H7 (cell line): Measurements from ENCODE around the gene DCXR. TPM values are rescaled to one million over a fixed set of nuclear protein-coding genes. Genes with fewer than 3 reads are reported as not detected.

Experiments used
- DNase-seq: peaks from one replicate; pipeline ENCODE4 v3.0.0; 2012
- H3K27me3 ChIP-seq: 2 replicates; pipeline ENCODE4 v1.6.0; 2011; ENCODE audit warnings: mild to moderate bottlenecking, low read length; ENCODE audit not compliant: control insufficient read depth, insufficient read depth
- H3K36me3 ChIP-seq: replicated peaks from 2 replicates; pipeline ENCODE4 v1.5.1; 2011; ENCODE audit warnings: low read length; ENCODE audit not compliant: control insufficient read depth, insufficient read depth
- H3K4me3 ChIP-seq: 2 replicates; pipeline ENCODE4 v1.5.1; 2011; ENCODE audit warnings: low read depth, mild to moderate bottlenecking, control low read depth, low read length, moderate library complexity; ENCODE audit not compliant: insufficient read depth
- total RNA-seq: library from RNA; depleted of rRNA; stranded (reverse); fragments of >200 nt; shearing (Covaris generic); gene quantifications from 2 replicates; pipeline ENCODE4 v1.2.3, GENCODE V29; 2014; rRNA removed

Gene DCXR
- total RNA-seq: 72.7 and 110 TPM in 2 replicates

GRCh38 chr17:82037092-82037888, at the start of gene DCXR:
TSS of gene DCXR (minus strand) at chr17:82037697. CDS start at chr17:82037682, 15 bp downstream.
- peak; percentile 100 for DNase-seq
- Histone ChIP-seq H3K36me3 (no peaks in the 10 kb centered on the region), H3K27me3 (no peaks in the 10 kb centered on the region; the same call in 1 of the 2 replicates), H3K4me3 (peak within 1 kb of the TSS; percentile 65)

GRCh38 chr17:82085931-82086764, 48.7 kb upstream of the DCXR start:
- DNase-seq: no peak
- Histone ChIP-seq H3K27me3 (no peaks in the 10 kb centered on the region), H3K36me3 (peaks cover 49% of the 10 kb centered on the region), H3K4me3 (no peak overlapping the region)

GRCh38 chr17:82085031-82085861, 47.7 kb upstream of the DCXR start:
- DNase-seq: no peak
- Histone ChIP-seq H3K4me3 (no peak overlapping the region), H3K36me3 (peaks cover 46% of the 10 kb centered on the region), H3K27me3 (no peaks in the 10 kb centered on the region)

DNA sequence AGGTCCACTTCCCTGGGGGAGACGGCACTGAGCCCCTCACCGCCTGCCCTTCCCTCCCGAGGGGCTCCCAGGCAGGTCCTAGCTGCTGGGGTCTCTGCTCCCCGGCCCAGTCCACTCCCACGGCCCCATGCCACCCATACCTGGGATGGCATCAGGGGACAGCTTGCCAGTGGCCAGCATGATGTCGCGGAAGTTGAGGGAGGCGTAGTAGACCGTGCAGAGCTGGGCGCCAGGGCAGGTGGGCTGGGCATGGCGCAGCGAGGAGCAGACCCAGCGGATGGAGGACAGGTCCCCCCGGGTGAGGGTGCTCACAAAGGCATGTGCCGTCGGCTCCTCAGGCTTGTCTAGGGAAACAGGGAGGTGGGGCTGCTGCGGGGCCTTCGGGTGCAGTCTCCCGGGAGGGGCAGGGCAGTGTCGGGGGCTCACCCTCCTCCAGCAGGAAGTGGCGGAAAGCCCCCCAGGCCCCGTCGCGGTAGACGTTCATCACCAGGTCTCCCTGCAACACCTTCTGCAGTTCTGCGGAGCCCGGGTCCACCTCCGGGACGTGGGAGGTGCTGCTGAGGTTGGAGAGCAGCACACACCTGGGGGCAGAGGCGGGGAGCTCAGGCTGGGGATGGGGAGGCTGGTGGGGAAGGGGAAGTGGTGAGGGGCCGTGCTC, 47.0 kb upstream of the DCXR start:
- Histone ChIP-seq H3K36me3 (peaks cover 45% of the 10 kb centered on the region), H3K4me3 (no peak overlapping the region), H3K27me3 (no peaks in the 10 kb centered on the region)
- DNase-seq: no peak

DNA sequence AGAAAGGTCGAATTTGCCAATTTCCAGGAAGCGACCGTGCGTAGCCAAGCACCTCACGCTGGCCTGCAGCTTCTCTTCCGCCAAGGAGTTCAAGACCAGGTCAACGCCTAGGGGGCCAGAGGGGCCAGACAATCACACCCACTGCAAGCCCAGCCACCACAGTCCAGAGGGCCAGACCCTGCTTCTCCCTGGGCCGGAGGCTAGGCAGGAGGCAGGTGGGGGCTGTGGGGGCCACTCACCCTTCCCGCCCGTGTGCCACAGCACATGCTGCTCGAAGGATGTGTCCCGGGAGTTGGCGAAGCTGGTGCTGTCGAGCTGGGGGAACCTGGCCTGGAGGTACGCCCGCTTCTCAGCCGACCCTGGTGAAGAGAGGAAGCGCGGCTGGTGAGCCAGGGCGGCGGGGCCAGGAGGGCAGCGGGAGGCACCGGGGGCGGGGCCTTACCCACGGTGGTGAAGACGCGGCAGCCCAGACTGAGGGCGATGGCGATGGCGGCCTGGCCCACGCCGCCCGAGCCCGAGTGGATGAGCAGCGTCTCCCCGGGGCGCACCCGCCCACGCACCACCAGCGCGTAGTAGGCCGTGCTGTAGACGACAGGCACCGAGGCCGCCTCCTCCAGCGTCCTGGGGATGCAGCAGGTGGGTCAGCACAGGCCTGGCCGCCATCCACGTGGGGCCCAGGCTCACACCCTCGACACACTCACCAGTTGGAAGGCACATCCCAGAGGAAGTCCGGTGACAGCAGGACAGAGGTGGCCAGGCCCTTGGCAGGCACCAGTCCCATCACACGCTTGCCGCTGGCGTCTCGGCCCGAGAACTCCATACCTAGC, 46.2 kb upstream of the DCXR start:
- no peak for DNase-seq
- H3K4me3 ChIP-seq: no peak overlapping the region
- no peaks in the 10 kb centered on the region for H3K27me3 ChIP-seq
- peaks cover 40% of the 10 kb centered on the region for H3K36me3 ChIP-seq

DNA sequence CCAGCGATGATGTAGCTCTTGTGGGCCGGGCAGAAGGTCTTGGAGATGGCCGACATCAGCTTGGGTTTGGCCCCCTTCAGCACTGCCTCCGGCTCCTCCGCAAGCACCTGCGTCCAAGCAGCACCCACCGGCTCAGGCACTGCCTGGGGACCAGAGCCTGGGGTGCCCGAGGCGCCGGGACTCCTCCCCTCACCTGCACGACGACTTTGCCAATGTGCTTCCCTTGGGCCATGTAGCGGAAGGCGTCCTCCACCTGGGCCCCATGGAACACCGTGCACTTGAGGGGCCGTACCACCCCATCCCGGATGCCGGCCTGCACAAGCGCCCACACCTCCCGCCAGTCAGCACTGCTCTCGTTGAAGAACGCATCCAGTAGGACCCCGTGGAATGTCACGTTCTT, 45.5 kb upstream of the DCXR start:
- no peak for DNase-seq
- Histone ChIP-seq H3K36me3 (peaks cover 38% of the 10 kb centered on the region), H3K4me3 (no peak overlapping the region), H3K27me3 (no peaks in the 10 kb centered on the region)

- Histone ChIP-seq H3K4me3 (no peak overlapping the region), H3K27me3 (no peaks in the 10 kb centered on the region), H3K36me3 (peaks cover 37% of the 10 kb centered on the region)
- no peak for DNase-seq
Measured at GRCh38 chr17:82082456-82082855, 45.0 kb upstream of the DCXR start.

GRCh38 chr17:82081966-82082365, 44.5 kb upstream of the DCXR start:
- Histone ChIP-seq H3K27me3 (no peaks in the 10 kb centered on the region), H3K36me3 (peaks cover 34% of the 10 kb centered on the region), H3K4me3 (no peak overlapping the region)
- DNase-seq: no peak

GRCh38 chr17:82081546-82081945, 44.0 kb upstream of the DCXR start:
- H3K4me3 ChIP-seq: no peak overlapping the region
- H3K36me3 ChIP-seq: peaks cover 30% of the 10 kb centered on the region
- no peaks in the 10 kb centered on the region for H3K27me3 ChIP-seq
- no peak for DNase-seq

DNA sequence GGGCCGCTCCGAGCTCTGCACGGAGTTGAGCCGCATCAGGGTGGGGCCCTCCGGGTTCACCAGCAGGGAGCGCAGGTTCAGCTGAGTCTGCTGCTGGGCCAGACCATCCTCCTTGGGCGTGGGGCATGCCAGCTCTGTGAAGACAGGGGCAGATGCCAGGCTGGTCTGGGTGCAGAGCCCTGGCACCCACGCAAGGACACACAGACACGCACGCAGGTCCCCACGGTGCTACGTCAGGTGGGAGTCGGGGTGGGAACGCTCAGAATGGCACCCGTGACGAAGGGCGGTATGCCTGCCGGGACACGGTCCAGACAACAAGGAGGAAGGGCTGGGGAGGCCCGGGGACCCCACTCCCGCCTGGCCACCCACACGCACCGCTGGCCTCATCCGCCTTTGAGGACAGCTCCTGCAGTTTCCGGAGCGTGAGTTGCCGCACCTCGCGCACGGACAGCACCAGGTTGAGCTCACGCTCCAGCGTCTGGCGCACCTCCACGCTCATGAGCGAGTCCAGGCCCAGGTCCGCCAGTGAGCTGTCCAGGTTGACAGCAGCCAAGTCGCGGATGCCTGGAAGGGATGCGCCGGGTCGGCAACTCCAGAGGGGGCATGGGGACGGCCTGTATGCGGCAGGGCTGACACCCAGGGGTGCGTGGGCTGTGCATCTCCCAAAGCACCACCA, 43.4 kb upstream of the DCXR start:
- no peaks in the 10 kb centered on the region for H3K27me3 ChIP-seq
- H3K36me3 ChIP-seq: peaks cover 28% of the 10 kb centered on the region
- no peak for DNase-seq
- H3K4me3 ChIP-seq: no peak overlapping the region

DNA sequence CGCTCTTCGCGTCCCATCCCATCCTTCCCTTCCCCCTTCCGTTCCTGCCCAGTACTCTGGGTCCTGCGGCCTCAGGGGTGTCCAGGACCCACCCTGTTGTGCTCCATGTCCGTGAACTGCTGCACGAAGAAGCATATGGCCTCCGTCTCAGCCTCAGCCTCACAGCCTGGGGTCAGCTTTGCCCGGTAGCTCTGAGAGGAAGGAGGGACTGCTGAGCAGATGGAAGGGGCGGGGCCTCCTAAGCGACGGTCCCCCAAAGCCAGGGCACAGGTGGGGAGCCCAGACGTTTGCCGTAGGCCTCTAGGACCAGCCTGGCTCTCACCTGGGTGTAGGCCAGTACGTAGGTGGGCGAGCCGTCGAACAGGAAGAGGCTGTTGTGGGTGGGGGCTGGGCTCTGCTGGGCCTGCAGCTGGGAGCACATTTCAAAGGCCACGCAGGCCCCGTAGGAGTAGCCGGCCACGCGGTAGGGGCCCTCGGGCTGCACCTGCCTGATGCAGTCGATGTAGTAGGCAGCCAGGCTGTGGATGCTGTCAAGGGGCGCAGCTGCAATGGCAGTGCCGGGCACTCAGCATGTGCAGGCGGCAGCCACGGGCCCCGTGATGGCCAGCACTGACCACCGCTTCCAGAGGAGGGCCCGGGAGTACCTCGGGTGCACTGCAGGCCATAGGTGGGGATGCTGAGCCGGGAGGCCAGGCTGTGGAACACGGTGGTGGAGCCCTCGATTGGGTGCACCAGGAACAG, 42.7 kb upstream of the DCXR start:
- Histone ChIP-seq H3K36me3 (peaks cover 26% of the 10 kb centered on the region), H3K27me3 (no peaks in the 10 kb centered on the region), H3K4me3 (no peak overlapping the region)
- no peak for DNase-seq

GRCh38 chr17:82079001-82079677, 41.6 kb upstream of the DCXR start:
- Histone ChIP-seq H3K36me3 (peaks cover 22% of the 10 kb centered on the region), H3K4me3 (no peak overlapping the region), H3K27me3 (no peaks in the 10 kb centered on the region)
- no peak for DNase-seq
